ENCODE data around the gene DFFA.

The DFFA gene, protein sequence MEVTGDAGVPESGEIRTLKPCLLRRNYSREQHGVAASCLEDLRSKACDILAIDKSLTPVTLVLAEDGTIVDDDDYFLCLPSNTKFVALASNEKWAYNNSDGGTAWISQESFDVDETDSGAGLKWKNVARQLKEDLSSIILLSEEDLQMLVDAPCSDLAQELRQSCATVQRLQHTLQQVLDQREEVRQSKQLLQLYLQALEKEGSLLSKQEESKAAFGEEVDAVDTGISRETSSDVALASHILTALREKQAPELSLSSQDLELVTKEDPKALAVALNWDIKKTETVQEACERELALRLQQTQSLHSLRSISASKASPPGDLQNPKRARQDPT

DNA sequence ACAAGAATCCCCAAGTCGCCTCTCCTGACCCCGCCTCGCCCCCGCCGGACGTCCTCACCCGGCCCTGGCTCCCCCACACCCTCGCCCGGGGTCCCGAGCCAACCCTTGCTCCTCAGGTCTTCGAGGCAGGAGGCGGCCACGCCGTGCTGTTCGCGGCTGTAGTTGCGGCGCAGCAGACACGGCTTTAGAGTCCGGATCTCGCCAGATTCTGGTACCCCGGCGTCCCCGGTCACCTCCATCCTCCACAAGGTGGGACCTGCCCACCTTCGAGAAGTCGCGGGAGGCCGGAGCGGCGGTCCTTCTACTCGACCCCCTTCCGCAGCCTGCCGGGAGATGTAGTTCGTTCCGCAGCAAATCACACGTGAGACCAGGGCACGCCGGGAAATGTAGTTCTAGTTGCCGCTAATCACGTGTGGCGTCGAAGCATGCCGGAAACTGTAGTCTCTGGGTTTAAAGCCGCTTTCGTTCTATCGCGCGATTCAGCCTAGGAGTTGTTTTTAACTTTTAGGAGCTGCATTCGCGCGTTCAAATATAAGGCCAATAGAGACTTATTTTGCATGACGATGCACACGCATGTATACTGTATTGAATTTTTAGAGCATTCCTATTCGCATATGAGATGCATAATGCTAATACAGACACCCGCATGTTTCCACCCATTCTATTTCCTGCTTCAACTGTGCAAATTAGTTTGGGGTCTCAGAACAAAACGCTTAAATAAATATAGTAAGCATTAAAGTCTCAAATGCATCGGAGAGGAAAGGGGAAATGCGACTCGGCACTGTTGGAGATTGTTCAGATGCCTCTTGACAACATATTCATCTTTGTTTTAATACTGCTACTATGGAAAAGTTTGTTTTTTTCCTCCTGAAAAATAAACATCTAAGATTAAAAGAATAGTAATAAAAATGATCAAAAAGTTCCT is at the start of gene DFFA:
Gene DFFA (minus strand): TSS at position 310 of the 925 bp plus-strand sequence. CDS start 71 bp downstream, at position 239.
- peak; percentile 99 for DNase-seq (ENCODE audit: low read depth, low spot score)

DNA sequence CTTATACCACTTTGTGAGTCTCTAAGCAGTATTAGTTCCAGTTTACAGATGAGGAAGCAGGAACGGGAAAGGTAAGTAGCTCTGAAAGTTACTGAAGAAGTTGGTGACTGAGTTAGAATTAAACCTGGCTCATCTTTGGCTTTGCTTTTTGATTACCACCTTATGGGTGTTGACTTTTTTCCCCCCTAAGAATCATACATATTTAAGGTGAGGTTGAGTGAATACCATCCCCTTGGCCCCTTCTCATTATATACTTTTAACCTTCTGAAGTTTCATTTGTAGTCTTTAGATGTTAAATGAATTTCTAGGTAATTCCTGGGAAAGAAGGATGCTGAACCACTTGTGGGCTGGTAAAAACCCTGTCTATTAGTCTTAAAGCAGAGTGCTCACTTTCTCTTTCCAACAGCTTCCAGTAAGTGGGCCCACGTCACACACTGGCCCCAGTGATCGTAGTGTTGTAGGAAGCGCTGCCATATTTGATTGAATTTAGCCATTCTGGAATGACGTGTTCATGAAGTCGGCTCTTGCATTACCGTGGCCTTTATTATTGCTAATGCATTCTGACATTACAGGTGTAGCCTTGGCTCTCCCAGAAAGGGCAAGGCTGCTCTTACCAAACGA is 49.3 kb upstream of the DFFA start:
- no peak for DNase-seq (ENCODE audit: low read depth, low spot score)

DNA sequence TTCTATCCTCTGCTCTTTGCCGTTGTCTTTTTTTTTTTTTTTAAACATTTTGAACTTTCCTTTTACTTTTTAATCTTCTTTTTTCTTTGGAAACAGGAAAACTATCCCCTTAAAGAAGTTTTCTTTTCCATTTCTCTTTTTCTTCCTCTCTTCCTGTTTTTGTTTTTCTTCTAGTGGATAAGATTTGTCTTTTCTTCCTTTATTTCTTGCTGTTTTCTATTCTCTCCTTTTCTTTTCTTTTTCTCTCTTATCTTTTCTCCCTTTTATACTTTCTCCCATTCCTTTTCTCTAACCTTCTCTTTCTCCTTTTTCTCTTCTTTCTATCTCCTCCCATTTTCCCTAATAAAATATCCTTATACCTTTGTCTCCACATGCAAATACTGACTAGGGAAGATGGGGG is 48.6 kb upstream of the DFFA start:
- DNase-seq (ENCODE audit: low read depth, low spot score): no peak

DNA sequence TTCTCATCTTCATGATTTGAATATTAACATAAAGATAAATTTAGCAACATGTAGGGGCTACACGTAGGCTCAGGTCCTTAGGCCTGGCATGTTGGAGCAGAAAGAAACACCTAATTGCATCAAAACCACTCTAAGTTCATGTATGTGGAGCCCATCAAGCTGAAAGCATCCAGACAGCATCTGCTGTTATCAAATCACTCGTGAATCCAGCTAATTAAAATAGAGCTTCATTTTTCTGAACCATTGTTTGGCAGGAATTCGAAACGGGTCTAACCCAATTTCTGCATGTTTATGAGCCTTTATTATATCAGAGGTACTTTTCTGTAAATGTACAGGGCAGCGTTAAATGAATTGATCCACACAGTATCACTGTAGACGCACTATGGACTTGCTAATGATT is 48.2 kb upstream of the DFFA start:
- no peak for DNase-seq (ENCODE audit: low read depth, low spot score)

DNA sequence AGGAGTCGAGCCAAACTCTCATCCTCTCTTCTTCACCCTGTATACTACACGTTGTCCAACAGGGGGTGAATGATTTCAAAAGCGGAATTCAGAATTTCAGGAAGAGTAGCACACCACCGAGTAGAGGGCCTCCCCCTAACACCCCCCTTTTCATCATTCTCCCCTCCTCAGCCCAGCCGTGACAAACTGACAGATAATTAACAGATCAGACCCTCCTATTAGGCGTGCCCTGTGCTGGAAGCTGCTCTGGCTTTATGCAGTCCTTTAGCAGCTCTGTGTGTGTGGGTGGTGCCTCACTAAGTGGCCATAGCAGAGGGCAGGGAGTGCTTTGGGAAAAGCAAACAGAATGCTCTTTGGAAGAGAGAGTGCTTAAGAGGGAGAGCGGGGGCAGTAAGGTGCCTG is 46.7 kb upstream of the DFFA start:
- DNase-seq (ENCODE audit: low read depth, low spot score): no peak

DNA sequence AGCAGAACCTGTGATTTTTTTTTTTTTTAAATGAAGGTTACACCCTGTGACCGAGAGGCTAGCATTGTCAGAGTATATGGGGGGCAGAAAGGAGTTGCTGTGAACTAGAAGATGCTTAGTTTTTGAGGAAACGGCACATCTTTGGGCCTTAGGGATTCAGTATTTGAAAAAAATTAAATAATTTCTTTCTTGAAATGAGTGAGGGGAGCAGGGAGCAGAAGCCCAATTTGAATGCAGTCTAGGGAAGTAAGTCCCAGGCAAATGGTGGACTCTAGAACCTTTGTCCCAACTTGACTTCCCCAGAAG is 45.3 kb upstream of the DFFA start:
- no peak for DNase-seq (ENCODE audit: low read depth, low spot score)

DNA sequence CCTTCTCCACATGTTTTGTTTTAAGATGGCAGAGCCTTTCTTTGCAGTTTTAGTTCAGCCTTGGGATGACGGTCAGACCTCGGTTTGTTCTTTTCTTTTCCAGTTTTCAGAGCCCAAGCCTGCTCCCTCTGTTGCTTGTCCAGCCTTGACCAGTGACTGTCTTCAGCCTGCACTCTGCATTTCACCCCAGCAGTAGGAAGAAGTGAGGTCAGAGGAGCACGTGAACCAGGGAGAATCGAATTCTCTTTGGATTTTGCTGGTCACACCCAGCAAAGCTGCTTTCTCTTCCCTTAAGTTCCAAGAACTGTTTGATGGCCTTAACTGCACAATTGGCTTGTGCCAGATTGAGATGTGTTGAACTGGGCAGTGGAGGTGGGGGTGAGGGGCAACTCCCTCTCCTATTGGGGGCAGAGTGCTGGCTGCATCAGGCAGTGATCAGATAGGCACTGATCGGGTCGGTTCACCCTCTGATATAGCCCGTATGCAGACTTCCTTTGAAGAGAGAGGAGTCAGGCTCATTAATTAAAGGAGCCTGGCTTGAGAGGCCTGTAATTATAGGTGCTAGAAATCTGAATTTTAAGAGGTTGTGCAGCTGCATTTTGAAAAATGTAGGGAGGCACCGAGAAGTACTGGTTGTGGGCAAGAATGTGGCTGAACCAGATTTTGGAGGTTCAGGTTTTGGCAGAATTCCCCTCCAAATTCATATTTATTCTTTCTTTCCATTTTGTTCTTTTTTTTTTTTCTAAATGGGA is 44.8 kb upstream of the DFFA start:
- DNase-seq (ENCODE audit: low read depth, low spot score): no peak

DNA sequence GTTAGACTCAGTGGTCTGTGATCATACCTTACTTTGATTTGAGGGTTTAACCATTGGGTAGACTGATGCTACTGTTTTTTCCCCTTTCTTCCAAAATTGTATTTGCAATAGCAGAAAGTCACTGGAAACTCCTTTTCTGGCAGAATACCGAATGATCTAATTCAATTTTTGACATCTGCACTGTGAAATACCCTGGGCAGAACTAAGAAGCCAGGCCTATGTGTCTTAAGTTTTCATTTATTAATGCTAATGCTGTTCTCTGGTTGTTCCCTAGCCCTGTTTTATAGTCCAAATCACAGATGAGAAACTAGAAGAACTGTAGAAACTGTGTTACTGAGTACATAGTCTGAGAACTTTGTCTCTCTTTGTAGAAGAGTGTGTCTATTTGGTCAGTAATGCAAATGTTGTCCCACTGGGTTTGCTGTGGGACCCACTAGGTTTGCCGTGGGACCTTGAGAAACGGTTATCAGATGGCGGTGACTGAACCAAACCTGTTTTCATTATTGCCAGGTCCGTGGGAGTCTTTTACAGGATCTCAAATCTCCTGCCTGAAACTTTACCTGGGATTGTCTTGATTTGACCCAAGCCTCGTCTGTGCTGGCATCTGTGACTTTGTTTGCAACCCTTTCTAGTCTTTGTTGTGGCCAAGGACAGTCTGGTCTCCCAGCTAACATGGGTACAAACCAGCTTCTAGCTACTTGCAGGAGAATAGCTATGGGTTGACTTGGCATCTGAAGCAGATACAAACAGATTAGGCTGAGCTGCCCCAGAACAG is 43.8 kb upstream of the DFFA start:
- no peak for DNase-seq (ENCODE audit: low read depth, low spot score)

DNA sequence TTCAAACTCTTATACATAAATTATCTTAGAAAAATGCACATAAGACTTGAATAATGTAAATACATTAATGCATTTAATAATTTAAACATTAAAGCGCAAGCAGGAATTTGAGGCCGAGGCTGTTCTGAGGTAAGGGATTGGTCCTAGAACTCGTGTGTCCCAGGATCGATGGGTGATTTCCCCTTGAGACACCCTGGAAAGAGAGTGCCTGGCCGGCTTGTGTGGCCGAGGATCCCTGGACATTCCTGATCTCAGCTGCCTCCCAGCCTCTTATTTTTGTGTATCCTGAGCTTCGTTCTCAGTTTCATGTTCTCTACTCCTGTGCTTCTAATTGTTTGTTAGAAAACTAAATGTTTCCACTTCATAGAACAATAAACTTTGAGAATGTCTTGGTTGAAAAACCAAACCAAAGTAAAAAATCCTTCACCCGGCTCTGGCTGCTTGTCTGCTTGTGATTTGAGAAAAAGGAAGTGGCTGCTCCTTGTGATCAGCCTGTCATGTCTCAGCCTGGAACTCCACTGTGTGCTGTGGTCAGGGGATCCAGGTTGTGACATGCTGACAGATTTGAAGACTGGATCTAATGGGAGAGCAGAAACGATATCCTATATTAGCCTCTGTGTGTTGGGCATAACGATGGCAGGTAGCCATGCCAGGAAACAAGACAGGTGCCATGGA is 43.1 kb upstream of the DFFA start:
- peak; percentile 32 for DNase-seq (ENCODE audit: low read depth, low spot score)

DNA sequence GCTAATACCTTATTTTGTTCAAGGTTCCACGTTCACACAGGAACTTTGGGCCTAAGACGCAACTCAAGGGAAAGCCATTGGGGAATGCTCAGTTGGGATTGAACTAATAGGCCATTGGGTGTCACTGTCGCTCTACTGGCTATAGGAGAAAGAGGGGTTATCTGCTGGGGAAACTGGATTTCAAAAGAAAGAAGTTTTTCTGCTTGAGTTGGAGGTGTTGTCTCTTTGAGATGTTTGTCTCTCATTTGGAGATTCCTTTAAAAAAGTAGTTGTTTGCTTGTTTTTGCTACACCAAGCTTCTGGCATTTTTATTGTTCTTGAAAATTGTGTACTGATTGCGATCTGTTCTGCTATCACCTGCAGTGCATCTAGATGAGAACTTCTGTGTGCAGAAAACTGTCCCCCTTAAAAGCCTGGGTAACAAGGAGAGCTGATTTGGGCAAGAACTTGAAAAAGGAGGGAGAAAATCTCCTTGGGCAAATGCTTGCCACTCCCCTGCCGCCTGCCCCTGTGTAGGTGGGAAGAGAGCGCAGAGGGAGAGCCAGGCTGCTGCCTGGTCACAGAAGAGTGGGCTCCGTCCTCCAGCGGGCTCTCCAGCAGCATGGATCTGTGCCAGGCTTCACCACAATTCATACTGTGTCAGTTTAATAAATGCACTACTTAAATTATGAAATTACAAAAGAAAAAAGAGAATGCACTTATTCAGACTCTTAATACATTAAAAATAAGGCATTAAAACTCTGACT is 42.3 kb upstream of the DFFA start:
- peak; percentile 65 for DNase-seq (ENCODE audit: low read depth, low spot score)

DNA sequence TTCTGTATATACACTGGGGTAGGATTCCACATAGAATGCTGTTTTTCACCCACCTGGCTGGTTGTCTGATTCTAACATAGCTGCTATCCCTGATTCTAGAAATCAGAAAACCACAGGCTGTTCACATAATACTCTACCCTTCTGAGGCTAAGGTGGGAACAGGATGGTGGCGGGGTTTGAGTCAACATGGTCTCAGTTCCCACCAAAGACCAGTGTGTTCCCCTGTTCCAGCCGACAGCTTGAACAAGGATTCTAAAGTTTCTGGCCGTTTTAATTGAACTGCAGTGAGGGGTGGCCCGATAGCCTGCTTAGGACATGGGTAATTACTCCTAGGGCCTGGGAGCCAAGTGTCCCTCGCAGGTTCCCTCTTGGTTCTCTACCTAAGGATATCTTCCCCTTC is 40.9 kb upstream of the DFFA start:
- DNase-seq (ENCODE audit: low read depth, low spot score): no peak

DNA sequence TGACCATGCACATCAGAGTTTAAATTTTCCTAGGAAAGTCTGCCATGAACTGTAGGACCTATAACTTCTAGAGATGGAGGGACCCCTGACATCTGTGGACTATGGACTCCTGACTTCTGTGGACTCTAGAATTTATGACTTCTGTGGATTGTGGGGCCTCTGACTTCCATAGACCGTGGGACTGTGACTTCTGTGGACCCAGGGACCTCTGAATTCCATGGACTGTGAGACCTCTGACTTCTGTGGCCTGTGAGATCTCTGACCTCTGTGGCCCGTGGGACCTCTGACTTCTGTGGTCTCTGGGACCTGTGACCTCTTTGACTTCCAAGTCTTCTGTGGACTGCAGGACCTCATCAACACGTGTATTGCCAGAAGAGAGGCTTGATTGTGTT is 39.2 kb upstream of the DFFA start:
- no peak for DNase-seq (ENCODE audit: low read depth, low spot score)

DNA sequence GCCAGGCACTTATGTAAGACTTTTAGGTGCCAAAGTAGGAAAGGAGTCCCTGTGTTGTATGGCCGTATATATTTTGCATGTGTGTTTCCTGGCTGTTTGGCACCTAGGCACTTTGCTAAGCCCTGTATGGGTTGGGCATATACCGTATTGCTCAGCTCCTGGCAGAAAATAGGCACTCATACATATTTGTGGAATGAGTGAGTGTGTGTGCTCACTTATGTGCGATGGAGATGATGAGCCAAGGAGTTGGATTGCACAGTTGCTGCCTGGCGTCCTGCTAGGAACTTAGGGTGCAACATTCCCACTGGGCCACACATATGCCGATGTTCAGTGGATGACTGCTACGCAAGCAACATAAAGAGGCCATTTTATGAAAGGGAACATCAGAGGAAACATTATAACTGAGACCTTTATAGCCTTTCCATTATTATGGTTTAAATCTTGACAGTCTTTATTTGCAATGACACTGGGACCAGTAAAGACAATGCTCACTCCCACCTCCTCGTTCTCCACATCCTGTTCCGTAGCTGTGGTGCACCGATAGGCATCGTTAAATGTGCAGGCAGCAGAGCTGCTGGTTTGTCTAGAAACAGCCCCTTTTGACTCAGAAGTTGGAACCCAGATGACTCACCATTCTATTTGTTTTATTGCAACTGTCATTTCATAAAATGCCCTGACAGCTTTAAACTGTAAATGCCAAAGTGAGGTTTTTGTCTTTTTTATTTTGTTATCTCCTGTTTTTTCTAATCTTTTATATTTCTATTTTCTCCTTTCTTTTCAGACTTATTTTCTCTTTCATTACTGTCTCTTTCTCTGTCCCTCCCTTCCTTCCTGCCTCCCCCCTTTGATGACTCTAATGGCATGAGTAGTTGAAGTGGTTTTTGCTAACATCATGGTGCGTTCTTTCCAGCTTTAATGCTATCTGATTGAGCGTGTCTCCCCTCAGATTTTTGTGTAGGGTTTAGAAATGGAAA is 38.5 kb upstream of the DFFA start:
- DNase-seq (ENCODE audit: low read depth, low spot score): peak; percentile 73

DNA sequence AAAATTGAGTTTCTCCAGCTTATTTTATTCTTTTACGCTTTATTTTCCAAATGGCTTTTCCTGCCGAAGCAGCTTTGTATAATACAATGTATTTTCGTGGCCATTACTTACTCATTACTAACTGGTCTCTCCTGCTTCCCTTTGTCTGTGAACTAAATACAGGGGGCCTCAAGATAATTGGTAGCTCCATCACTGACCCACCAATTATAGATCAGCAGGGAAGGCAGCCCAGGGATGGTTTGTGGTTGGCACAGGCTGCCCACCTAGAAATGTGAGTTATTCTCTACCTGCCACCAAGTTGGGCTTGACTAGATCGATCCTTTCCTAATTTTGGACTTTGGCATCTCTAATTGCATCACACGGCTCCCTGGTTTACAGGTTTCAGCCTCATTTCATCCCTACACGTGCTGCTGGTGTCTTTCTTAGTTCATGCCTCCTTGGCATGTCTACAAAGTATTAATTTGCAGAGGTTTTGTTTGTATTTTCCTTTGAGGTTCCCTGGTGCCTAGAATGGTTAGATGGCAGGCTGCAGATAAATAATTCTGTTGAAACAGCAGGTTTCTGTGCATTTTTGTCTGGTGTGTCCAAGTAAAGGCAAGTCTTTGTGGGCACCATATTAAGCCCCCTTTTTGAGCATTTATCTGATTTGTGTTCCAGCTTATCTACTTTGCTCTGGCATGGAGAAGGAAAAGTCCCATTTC is 37.6 kb upstream of the DFFA start:
- DNase-seq (ENCODE audit: low read depth, low spot score): peak; percentile 13

DNA sequence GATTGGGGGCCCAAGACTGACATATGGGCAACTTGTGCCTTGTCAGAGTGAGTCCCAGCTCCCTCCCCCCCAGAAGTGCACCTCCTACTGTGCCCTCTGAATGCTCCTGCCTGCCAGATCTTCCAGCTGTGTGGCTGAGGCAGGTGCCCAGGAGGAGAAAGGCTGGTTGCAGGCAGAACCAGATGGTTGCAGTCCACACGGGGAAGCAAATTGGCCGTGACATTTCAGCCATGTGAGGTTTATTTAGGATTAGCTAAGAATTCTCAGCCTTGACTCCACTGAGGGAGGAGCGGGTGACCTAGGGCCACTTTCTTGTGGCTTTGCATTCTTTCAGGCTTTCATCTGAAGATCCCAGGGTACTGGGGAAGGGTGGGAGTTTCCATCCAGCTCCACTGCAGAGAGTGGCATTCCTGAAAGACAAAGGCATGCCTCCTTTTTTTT is 36.2 kb upstream of the DFFA start:
- peak; percentile 69 for DNase-seq (ENCODE audit: low read depth, low spot score)

DNA sequence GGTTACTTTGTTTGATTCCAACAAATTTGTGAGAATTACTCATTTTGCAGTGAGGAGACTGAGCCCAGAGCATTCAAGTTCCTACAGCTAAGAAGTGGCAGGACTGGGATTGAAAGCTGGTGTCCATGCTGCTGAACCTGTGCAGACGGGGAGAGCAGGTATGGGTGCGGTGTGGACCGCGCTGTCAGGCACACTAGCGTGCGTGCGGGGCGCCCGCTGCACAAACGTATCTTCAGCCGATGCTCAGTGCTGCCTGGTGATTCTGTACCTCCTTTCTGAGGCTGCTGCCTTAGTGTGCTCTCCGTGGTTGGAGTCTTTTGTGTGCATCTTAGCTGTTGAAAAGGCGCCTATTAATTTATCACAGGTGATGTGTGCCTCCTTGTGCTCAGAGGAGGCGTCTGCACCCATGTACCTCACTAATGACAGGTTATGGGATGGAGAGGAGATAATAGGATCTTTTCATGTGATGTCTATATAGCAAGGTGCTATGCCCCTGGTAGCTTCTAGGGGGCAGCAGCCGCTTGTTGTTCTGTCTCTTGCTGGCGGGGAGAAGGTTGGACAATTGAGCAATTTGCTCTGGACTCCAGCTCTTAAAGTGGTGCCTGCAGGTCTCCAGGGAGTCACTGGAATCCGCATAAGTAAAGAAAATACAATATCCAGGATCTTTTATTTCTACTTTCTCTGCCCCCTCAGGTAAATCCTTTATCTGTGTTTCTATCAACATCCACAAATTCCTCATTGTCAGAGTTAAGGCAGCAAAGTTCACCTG is 35.0 kb upstream of the DFFA start:
- peak; percentile 77 for DNase-seq (ENCODE audit: low read depth, low spot score)

DNA sequence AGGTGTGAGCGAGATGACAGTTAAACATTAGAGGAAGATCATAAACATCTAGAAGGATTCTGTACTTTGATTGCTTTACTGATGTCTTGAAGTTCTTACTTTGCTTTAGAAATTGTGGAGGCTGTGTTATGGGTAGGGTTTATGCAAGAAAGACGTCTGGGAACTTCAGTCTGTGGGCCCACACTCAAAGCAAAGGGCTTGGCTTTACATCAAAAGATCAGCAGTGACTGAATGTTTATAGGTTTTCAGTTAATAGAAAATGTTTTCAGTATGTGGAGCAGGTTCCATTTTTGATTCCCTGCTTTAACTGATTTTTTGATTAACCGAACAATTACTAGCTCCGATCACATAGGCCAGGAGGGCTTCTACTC is 34.3 kb upstream of the DFFA start:
- DNase-seq (ENCODE audit: low read depth, low spot score): no peak
